Ovary (tissue), 9 donors: Measurements from ENCODE around the gene ADD1. TPM values are rescaled to one million over a fixed set of nuclear protein-coding genes. Genes with fewer than 3 reads are reported as not detected.

Experiments used
- DNase-seq, 5 donors: peaks; one replicate each; pipeline ENCODE4 v3.0.0-alpha.2; 2019 to 2020
- H3K27ac ChIP-seq, 2 donors: fragments of 200-600 bp; one replicate each; pipeline versions ENCODE4 v1.5.1 to v1.8.0; 2019 to 2022
- H3K27me3 ChIP-seq: fragments of 200-600 bp; one replicate; pipeline ENCODE4 v1.8.0; 2022
- H3K36me3 ChIP-seq: fragments of 200-600 bp; sonication (generic); one replicate; pipeline ENCODE4 v1.5.1; 2019
- H3K4me1 ChIP-seq: one replicate; pipeline ENCODE4 v1.8.1; 2013; ENCODE audit warnings: mild to moderate bottlenecking, moderate library complexity; ENCODE audit not compliant: insufficient read depth
- H3K4me3 ChIP-seq: fragments of 200-600 bp; sonication (generic); one replicate; pipeline ENCODE4 v1.5.1; 2017
- H3K9me3 ChIP-seq, 2 donors: fragments of 200-600 bp in 1 of 2; sonication (generic) in 1 of 2; one replicate each; pipeline versions ENCODE4 v1.5.1 to v1.8.1; 2013 to 2019; ENCODE audit warnings: mild to moderate bottlenecking in 1 of 2, moderate library complexity in 1 of 2
- EP300 ChIP-seq: sonication (generic); formaldehyde crosslinking; IDR thresholded peaks from one replicate; pipeline ENCODE4 v1.6.1; 2017; ENCODE audit warnings: antibody characterized with exemption
- POLR2A ChIP-seq: fragments of 450-650 bp; IDR thresholded peaks from one replicate; pipeline ENCODE4 v1.6.1; 2017; ENCODE audit warnings: antibody characterized with exemption, mild to moderate bottlenecking, moderate library complexity
- WGBS, 3 donors: extraction: QIAGEN DNeasy Blood & Tissue Kit in 1 of 3; methylation state at CpG; one replicate each; pipeline versions ENCODE4 v1.1.5 to v1.1.7; 2013 to 2017; 5-methylcytosine and 5-hydroxymethylcytosine counted together
- intact Hi-C, 4 donors: fragments of 100-400 bp; cut with DNase I; formaldehyde crosslinking; loops; one replicate each; pipeline versions ENCODE4 v1.11.0 to v1.15.1; 2022 to 2023
- polyA plus RNA-seq, 2 donors: library from polyadenylated mRNA; stranded (reverse); fragments of 200-250 nt in 1 of 2; fragments of 350-450 nt in 1 of 2; fragmentation: Illumina TruSeq in 1 of 2; extraction: RNeasy Lipid Tissue Mini Kit (QIAGEN cat#74804) in 1 of 2; gene quantifications; one replicate each; pipeline ENCODE4 v1.2.3, GENCODE V29; 2013 to 2014
- total RNA-seq, 7 donors: library from RNA; depleted of rRNA in 2 of 7; stranded (reverse); fragments of >200 nt in 2 of 7; fragmentation: NEBNext Ultra II Directional in 3 of 7; extraction: Animal tissue kit (Norgen Biotek cat#: 25700) in 3 of 7; gene quantifications; one replicate each; pipeline versions ENCODE4 v1.1.0 to v1.2.4, GENCODE V29; 2016 to 2023
- TF ChIP-seq, protein P1 (sequence below), 3 donors: fragments of 450-650 bp in 2 of 3; fragments of 200-600 bp in 1 of 3; IDR thresholded peaks; one replicate each; pipeline versions ENCODE4 v1.5.1 to v1.8.0; 2016 to 2022; ENCODE audit warnings: antibody characterized with exemption in 3 of 3, mild to moderate bottlenecking in 1 of 3
- donor health status: DM: no; HTN: no; CAD: no; lungs with moderate emphysema.
- donor health status: DM: no; HTN: no; CAD: no.
- donor health status: Bipolar disorder and iron deficiency.
- donor health status: DM: yes; HTN: yes; CAD: no.
- donor health status: DM: no; HTN: no; CAD: no.
- donor health status: DM: yes; HTN: yes; CAD: no.

The ADD1 gene
- total and polyA plus RNA-seq, 9 donors, result 166 to 447 (median 365) TPM

DNA sequence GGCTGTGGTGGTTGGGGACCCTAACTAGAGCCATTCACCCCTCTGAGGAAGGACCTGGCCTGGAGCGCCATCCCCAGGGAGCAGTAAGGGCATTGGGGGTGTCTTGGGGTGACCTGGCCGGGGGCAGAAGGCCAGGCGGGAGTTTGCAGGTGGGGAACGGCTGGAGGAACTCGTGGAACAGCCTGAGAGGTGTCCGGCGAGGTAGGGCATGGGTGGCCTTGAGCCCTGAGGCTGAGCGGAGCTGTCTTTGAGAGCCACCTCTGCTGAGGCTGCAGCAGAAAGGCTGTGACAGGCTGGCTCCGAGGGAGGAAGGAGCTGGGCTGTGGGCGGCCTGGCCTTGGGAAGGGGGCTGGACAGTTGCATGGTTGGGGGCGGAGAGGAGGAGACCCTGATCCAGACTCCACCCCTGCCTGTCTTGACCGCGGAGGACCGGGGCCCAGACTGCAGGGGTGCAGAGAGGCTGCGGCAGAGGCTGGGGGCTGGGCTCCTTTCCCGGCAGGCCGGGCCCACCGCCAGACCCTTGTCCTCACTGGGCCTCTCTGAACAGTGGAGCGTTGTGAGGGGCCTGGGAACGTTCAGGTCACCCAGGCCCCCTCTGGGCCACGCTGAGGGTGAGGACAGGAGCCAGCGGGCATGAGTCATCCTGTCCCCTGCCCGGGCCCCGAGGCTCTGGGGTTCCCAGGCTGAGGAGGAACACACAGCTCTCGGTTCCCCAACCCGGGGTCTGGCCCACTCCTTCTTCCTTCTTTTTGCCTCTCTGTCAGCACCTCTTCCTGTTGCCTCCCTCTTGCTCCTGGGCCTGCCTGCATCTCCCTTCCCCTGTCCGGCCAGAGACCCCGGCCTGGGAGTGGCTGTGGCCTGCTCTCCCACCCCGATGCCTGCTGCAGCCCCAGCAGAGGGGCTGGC, 42.7 kb upstream of the ADD1 start:
- Histone ChIP-seq H3K27ac (peak overlapping the region; percentile 63 to 76), H3K36me3 (no peaks in the 10 kb centered on the region), H3K4me1 (peaks cover 18% of the 10 kb centered on the region), H3K9me3 (no peaks in the 10 kb centered on the region), H3K4me3 (no peak overlapping the region), H3K27me3 (no peaks in the 10 kb centered on the region)
- intact Hi-C loops, result no loop called here
- TF ChIP-seq POLR2A (no peak), EP300 (no peak)
- TF ChIP-seq, protein P1, sequence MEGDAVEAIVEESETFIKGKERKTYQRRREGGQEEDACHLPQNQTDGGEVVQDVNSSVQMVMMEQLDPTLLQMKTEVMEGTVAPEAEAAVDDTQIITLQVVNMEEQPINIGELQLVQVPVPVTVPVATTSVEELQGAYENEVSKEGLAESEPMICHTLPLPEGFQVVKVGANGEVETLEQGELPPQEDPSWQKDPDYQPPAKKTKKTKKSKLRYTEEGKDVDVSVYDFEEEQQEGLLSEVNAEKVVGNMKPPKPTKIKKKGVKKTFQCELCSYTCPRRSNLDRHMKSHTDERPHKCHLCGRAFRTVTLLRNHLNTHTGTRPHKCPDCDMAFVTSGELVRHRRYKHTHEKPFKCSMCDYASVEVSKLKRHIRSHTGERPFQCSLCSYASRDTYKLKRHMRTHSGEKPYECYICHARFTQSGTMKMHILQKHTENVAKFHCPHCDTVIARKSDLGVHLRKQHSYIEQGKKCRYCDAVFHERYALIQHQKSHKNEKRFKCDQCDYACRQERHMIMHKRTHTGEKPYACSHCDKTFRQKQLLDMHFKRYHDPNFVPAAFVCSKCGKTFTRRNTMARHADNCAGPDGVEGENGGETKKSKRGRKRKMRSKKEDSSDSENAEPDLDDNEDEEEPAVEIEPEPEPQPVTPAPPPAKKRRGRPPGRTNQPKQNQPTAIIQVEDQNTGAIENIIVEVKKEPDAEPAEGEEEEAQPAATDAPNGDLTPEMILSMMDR (IDR thresholded peaks at IDR 0.05), result no peak
- 10 to 19% (median 17%) methylated on average over 28 to 29 of the region's 29 CpGs for WGBS, 3 donors
- peak; percentile 78 to 89 (median 86) for DNase-seq

DNA sequence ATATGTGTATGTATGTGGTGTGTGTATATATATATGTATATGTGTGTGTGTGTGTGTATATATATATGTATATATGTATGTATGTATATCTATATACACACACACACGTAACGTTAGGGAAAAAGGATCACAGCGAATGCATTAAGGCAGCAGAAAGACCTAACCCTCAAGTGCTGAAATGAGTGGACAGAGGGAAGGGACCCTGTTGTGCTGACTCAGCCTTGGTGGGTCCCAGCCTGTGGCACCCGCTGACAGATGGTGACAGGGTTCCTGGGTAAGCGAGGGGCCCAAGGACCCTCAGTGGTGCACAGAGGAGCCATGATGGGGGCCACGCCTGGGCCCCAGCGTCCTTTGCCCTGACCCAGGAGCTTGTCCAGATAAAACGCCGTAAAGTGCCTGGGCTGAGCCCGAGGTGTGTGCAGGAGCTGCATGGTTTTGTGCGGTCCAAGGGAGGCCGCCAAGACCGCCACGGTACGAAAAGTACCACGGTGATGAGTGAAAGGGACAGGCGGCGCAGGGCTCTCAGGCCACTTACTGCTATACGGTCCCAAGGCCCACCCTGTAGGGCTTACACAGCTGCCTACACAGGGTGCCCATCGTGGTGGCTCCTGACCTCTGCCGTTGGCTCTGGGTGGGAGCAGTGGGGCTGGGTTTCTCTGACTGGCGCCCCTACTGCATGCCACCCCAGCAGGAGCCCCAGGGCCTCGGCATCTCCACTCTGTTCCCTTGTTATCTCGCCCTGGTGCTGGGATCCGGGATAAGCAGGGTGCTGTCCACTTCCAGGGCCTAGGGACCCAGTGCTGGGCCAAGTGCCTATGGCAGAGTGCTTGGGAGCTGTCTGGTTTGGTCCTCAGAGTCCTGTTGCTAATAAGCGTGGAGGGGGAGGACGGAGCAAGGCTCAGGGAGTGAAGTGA, 40.8 kb upstream of the ADD1 start:
- TF ChIP-seq POLR2A (no peak), EP300 (no peak)
- TF ChIP-seq, protein P1 (IDR thresholded peaks at IDR 0.05), result no peak
- H3K9me3 ChIP-seq, result no peaks in the 10 kb centered on the region
- intact Hi-C loops, result no loop called here
- no peaks in the 10 kb centered on the region for H3K27me3 ChIP-seq
- peak in 1 of 5 donors; percentile 17 for DNase-seq
- H3K27ac ChIP-seq, result no peak overlapping the region
- no peaks in the 10 kb centered on the region for H3K36me3 ChIP-seq
- peaks cover 30% of the 10 kb centered on the region for H3K4me1 ChIP-seq
- no peak overlapping the region for H3K4me3 ChIP-seq
- WGBS, 3 donors, result 90 to 94% (median 92%) methylated on average over 27 of the region's 27 CpGs

DNA sequence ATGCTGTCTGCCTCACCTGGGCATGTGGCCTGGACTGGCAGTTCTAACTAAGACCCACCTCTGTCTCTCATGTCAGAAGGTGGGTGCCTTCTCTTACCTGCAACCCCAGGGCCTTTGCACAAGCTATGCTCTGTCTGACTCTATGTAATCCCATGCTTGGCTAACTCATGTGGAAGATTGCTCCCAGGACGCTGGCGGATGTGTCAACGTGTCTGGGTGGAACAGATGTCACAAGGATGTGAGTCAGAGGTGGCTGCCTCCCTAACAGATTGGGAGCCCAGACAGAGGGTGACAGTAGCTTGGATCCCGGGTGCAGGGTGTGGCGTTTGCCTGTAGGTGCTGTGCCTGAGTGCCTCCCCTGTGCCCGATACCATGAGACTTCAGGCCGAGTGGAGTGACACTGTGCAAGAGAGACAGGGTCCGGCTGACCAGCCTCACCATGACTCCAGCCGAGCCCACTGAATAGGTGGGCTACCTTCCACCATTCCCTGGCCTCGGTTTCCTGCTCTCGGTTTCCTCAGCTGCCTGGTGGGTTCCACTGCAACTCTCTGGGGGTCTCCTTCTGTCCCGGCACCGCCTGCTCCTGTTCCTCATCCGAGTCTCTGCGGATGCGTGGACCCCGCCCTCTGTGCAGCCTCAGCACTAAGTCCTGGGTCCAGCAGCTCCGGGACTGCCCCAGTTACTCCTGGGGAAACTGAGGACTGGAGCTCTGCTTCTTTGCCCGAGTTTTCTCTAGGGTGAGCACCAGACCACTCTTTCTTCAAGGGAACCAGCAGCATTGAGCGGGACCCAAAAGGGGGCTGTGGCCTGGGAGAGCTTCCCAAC, 39.8 kb upstream of the ADD1 start:
- 92 to 95% (median 93%) methylated on average over 20 of the region's 20 CpGs for WGBS, 3 donors
- Histone ChIP-seq H3K4me1 (peaks cover 28% of the 10 kb centered on the region), H3K4me3 (no peak overlapping the region), H3K9me3 (no peaks in the 10 kb centered on the region), H3K27me3 (no peaks in the 10 kb centered on the region), H3K36me3 (no peaks in the 10 kb centered on the region), H3K27ac (no peak overlapping the region)
- intact Hi-C loops, result no loop called here
- TF ChIP-seq EP300 (no peak), POLR2A (no peak)
- TF ChIP-seq, protein P1 (IDR thresholded peaks at IDR 0.05), result no peak
- DNase-seq, result peak in 2 of 5 donors; percentile 24 to 34
